GM12878 (cell line): ENCODE measurements around the gene C1QTNF7. TPM values are rescaled to one million over a fixed set of nuclear protein-coding genes. Genes with fewer than 3 reads are reported as not detected.

Experiments
- ATAC-seq: fragments of 200-7000 bp; cut with Tn5 transposase; 3 replicates; pipeline ENCODE4 v1.9.1; 2020; ENCODE audit warnings: mild to moderate bottlenecking, moderate library complexity
- BruUV-seq: library from RNA; stranded (reverse); fragments of 400-500 nt; replicated peaks from 2 replicates; lab custom pipeline; 2021; lab: Mats Ljungman, UMichigan
- CTCF ChIA-PET: fragments of 300-600 bp; sonication (Branson Sonifier 250); formaldehyde crosslinking; extraction: SDS; loops from one replicate; lab custom pipeline; 2021; ENCODE audit warnings: inconsistent platforms; lab: Yijun Ruan, JAX
- POLR2A ChIA-PET: fragments of 350-600 bp; formaldehyde crosslinking; extraction: SDS; loops from one replicate; lab custom pipeline; 2021; ENCODE audit warnings: inconsistent platforms; lab: Charles Lee
- RAD21 ChIA-PET: fragments of 300-600 bp; sonication (Branson Sonifier 250); formaldehyde crosslinking; loops from one replicate; lab custom pipeline; 2023; ENCODE audit warnings: antibody characterized with exemption; ENCODE audit not compliant: unreplicated experiment; lab: Charles Lee
- SMC1A ChIA-PET: fragments of 300-600 bp; sonication (Branson Sonifier 250); formaldehyde crosslinking; loops from one replicate; lab custom pipeline; 2023; ENCODE audit not compliant: unreplicated experiment, uncharacterized antibody; lab: Charles Lee
- DNase-seq: peaks from one replicate; pipeline ENCODE4 v3.0.0-alpha.2; 2011; ENCODE audit warnings: low read depth, low spot score
- FAIRE-seq: peaks from 3 replicates; lab custom pipeline; 2011; peaks lifted over from hg19 to GRCh38; lab: Jason Lieb, UNC
- H2AFZ ChIP-seq: 2 replicates; pipeline ENCODE4 v1.6.0; 2011; ENCODE audit warnings: low read depth, low read length, control low read depth; ENCODE audit not compliant: control insufficient read depth
- H3K27ac ChIP-seq: 2 replicates; pipeline ENCODE4 v1.5.1; 2011; ENCODE audit warnings: control low read depth; ENCODE audit not compliant: control insufficient read depth, insufficient read depth
- H3K27me3 ChIP-seq, 2 experiments: replicated peaks in 1 of 2; 2 replicates each; pipeline versions ENCODE4 v1.6.0 to v1.6.1; 2011; ENCODE audit warnings: low read length in 1 of 2; ENCODE audit not compliant: control insufficient read depth in 2 of 2, insufficient read depth in 2 of 2
- H3K36me3 ChIP-seq, 2 experiments: 2 replicates each; pipeline ENCODE4 v1.5.1; 2011; ENCODE audit warnings: low read length in 1 of 2; ENCODE audit not compliant: control insufficient read depth in 2 of 2, insufficient read depth in 2 of 2
- H3K4me1 ChIP-seq: 2 replicates; pipeline ENCODE4 v1.6.1; 2011; ENCODE audit warnings: mild to moderate bottlenecking, low read length, moderate library complexity, mixed read lengths; ENCODE audit not compliant: control insufficient read depth, insufficient read depth
- H3K4me2 ChIP-seq: 2 replicates; pipeline ENCODE4 v1.6.0; 2011; ENCODE audit warnings: control low read depth; ENCODE audit not compliant: control insufficient read depth, insufficient read depth
- H3K4me3 ChIP-seq: fragments of 200-600 bp; sonication (generic); 2 replicates; pipeline ENCODE4 v1.5.1; 2016
- H3K79me2 ChIP-seq: 2 replicates; pipeline ENCODE4 v1.6.0; 2011; ENCODE audit warnings: low read length; ENCODE audit not compliant: control insufficient read depth, insufficient read depth
- H3K9ac ChIP-seq: 2 replicates; pipeline ENCODE4 v1.8.0; 2011; ENCODE audit warnings: low read length, control low read depth, mixed read lengths; ENCODE audit not compliant: control insufficient read depth, insufficient read depth
- H3K9me3 ChIP-seq: replicated peaks from 3 replicates; pipeline ENCODE4 v1.5.1; 2011; ENCODE audit warnings: mild to moderate bottlenecking, low read length; ENCODE audit not compliant: control insufficient read depth, insufficient read depth
- H4K20me1 ChIP-seq: 2 replicates; pipeline ENCODE4 v1.6.0; 2011; ENCODE audit not compliant: control insufficient read depth, insufficient read depth
- CBX3 ChIP-seq: fragments of 200-600 bp; sonication (generic); IDR thresholded peaks from 2 replicates; pipeline ENCODE4 v1.6.1; 2016; ENCODE audit warnings: low read depth, borderline replicate concordance
- CBX5 ChIP-seq: sonication (generic); IDR thresholded peaks from 2 replicates; pipeline ENCODE4 v1.6.1; 2016; ENCODE audit warnings: low read depth, moderate library complexity, mild to moderate bottlenecking, inconsistent platforms
- FOXK2 ChIP-seq: fragments of 450-650 bp; IDR thresholded peaks from 2 replicates; pipeline ENCODE4 v1.6.1; 2017; ENCODE audit warnings: mild to moderate bottlenecking, moderate library complexity
- HDAC2 ChIP-seq: fragments of 200-600 bp; sonication (generic); IDR thresholded peaks from 2 replicates; pipeline ENCODE4 v1.6.1; 2017
- HDGF ChIP-seq: fragments of 450-650 bp; IDR thresholded peaks from 2 replicates; pipeline ENCODE4 v1.6.1; 2016; ENCODE audit warnings: antibody characterized with exemption
- JUND ChIP-seq: IDR thresholded peaks from 2 replicates; pipeline ENCODE4 v1.6.1; 2012; ENCODE audit warnings: low read depth, mild to moderate bottlenecking, low read length, improper control_type of control experiment, moderate library complexity
- NRF1 ChIP-seq: conservative IDR thresholded peaks from 2 replicates; pipeline ENCODE4 v1.6.1; 2011; ENCODE audit warnings: mild to moderate bottlenecking, low read depth, low read length, improper control_type of control experiment
- RUNX3 ChIP-seq: IDR thresholded peaks from 2 replicates; pipeline ENCODE4 v1.6.1; 2012; ENCODE audit warnings: low read length, inconsistent platforms
- TARDBP ChIP-seq: IDR thresholded peaks from 2 replicates; pipeline ENCODE4 v1.6.1; 2016; ENCODE audit warnings: borderline replicate concordance
- WRNIP1 ChIP-seq: IDR thresholded peaks from 2 replicates; pipeline ENCODE4 v1.6.1; 2011; ENCODE audit warnings: low read depth, low read length, improper control_type of control experiment, borderline replicate concordance
- WGBS: methylation state at CpG from one replicate; pipeline ENCODE4 v1.1.6; 2016; ENCODE audit warnings: low lambda C conversion rate; ENCODE audit not compliant: insufficient replicate concordance, insufficient coverage; ENCODE audit errors: missing lambda C conversion rate; 5-methylcytosine and 5-hydroxymethylcytosine counted together
- in situ Hi-C: fragments of 300-500 bp; cut with MboI; formaldehyde crosslinking; loops from 9 replicates; pipeline ENCODE4 v1.14.3; 2018; ENCODE audit warnings: mixed read lengths
- intact Hi-C: fragments of 100-400 bp; cut with micrococcal nuclease; formaldehyde crosslinking; loops from one replicate; pipeline ENCODE4 v1.14.2; 2022; ENCODE audit not compliant: unreplicated experiment
- polyA plus RNA-seq, 11 experiments: library from polyadenylated mRNA; depleted of rRNA in 4 of 11; unstranded in 6 of 11; stranded (reverse) in 5 of 11; fragments of >200 nt; fragmentation: Nextera tagmentation in 4 of 11; fragmentation: Illumina TruSeq in 1 of 11; extraction: Ambion mirVana in 4 of 11; extraction: Trizol in 1 of 11; gene quantifications; 1 replicate in 1 of 11; 2 replicates in 10 of 11; pipeline versions ENCODE4 v1.2.1 to v1.2.3, GENCODE V29; 2011 to 2016; ENCODE audit warnings: inconsistent platforms in 2 of 11, missing spikeins in 2 of 11, low read depth in 1 of 11
- total RNA-seq, 4 experiments: library from RNA; depleted of rRNA in 3 of 4; stranded (reverse); fragments of >200 nt in 3 of 4; fragmentation: Illumina TruSeq in 1 of 4; extraction: Trizol in 1 of 4; gene quantifications; 2 replicates each; pipeline versions ENCODE4 v1.2.1 to v1.2.3, GENCODE V29; 2013 to 2021
- TF ChIP-seq, protein P1 (sequence below): fragments of 450-650 bp; IDR thresholded peaks from 2 replicates; pipeline ENCODE4 v1.6.1; 2017; ENCODE audit warnings: antibody characterized with exemption, mild to moderate bottlenecking, moderate library complexity
- TF ChIP-seq, protein P2 (sequence below): fragments of 450-650 bp; formaldehyde crosslinking; IDR thresholded peaks from 2 replicates; pipeline ENCODE4 v1.4.0; 2020; ENCODE audit warnings: mild to moderate bottlenecking, moderate library complexity
- TF ChIP-seq, protein P3 (sequence below): IDR thresholded peaks from 2 replicates; pipeline ENCODE4 v1.6.1; 2012; ENCODE audit warnings: low read depth, low read length, improper control_type of control experiment
- TF ChIP-seq, protein P4 (sequence below): fragments of 450-650 bp; IDR thresholded peaks from 2 replicates; pipeline ENCODE4 v1.6.1; 2017; ENCODE audit warnings: borderline replicate concordance

Gene C1QTNF7
- total and polyA plus RNA-seq, 10 of the 15 experiments (the other 5 are each of a cell fraction or from before 2014, with no cell fraction given), result not detected

DNA sequence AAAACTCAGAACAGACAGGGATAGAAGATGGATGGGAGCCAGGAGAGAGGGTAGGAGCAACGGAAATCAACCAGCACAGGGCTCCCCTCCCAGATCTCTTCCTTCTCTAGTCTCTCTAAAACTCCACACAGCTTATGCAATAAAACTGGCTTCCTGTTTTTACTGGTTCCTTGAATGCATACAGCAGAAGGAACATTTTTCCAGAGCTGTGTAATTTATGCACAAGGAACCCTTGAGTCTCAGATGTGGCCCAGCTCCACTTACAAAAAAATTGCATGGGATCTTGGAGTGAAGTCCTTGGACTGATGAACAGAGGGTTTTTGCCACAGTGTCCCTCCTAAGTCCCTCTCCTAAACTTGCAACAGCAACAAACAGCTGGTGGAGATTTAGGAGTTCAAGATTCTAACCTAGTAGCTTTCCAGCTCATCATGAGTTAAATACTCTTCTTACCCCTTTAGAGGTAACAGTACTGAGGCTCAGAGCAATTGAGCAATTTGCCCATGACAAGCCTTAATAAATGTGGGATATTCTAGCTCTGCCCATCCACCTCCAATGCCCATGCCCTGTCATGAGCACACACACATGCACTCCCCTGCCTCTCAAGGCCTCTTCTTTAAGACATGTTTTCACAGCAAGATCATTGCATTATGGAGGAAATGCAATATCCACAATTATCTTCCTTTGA is 23.5 kb downstream of the C1QTNF7 start:
- ChIA-PET SMC1A (interaction anchor here (1.4 kb wide), 1 partner anchor 10 kb away, joined by 4 read pairs; no protein-coding TSS in a partner anchor), CTCF (interaction anchor here (0.7 to 1.1 kb wide), 2 partner anchors 9 to 1548 kb away, joined by 3 read pairs; no protein-coding TSS in a partner anchor), POLR2A (no interaction called here), RAD21 (no interaction called here)
- no peaks in the 10 kb centered on the region for H3K36me3 ChIP-seq
- H3K4me2 ChIP-seq, result no peak overlapping the region
- H3K27ac ChIP-seq, result no peak overlapping the region
- H3K4me1 ChIP-seq, result no peaks in the 10 kb centered on the region
- no peak for DNase-seq
- H2AFZ ChIP-seq, result no peak overlapping the region
- H3K9ac ChIP-seq, result no peak overlapping the region
- 0% methylated on average over 1 of the region's 1 CpG for WGBS
- no peaks in the 10 kb centered on the region for H3K9me3 ChIP-seq
- no peak for ATAC-seq
- no peak overlapping the region for H3K4me3 ChIP-seq
- no peaks in the 10 kb centered on the region for H3K27me3 ChIP-seq
- H4K20me1 ChIP-seq, result no peaks in the 10 kb centered on the region
- H3K79me2 ChIP-seq, result no peaks in the 10 kb centered on the region
- in situ Hi-C loops (loop anchor here (10.0 kb wide), 1 partner anchor 1797 kb away; no protein-coding TSS in a partner anchor), intact Hi-C loops (no loop called here)
- no TSS peak for BruUV-seq
- no peak for FAIRE-seq
- TF ChIP-seq, protein P1, sequence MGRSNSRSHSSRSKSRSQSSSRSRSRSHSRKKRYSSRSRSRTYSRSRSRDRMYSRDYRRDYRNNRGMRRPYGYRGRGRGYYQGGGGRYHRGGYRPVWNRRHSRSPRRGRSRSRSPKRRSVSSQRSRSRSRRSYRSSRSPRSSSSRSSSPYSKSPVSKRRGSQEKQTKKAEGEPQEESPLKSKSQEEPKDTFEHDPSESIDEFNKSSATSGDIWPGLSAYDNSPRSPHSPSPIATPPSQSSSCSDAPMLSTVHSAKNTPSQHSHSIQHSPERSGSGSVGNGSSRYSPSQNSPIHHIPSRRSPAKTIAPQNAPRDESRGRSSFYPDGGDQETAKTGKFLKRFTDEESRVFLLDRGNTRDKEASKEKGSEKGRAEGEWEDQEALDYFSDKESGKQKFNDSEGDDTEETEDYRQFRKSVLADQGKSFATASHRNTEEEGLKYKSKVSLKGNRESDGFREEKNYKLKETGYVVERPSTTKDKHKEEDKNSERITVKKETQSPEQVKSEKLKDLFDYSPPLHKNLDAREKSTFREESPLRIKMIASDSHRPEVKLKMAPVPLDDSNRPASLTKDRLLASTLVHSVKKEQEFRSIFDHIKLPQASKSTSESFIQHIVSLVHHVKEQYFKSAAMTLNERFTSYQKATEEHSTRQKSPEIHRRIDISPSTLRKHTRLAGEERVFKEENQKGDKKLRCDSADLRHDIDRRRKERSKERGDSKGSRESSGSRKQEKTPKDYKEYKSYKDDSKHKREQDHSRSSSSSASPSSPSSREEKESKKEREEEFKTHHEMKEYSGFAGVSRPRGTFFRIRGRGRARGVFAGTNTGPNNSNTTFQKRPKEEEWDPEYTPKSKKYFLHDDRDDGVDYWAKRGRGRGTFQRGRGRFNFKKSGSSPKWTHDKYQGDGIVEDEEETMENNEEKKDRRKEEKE, result no peak
- TF ChIP-seq RUNX3 (no peak), FOXK2 (no peak), TARDBP (no peak), CBX3 (no peak), JUND (no peak), WRNIP1 (no peak), NRF1 (no peak), HDGF (no peak), HDAC2 (no peak), CBX5 (no peak)
- TF ChIP-seq, protein P2, sequence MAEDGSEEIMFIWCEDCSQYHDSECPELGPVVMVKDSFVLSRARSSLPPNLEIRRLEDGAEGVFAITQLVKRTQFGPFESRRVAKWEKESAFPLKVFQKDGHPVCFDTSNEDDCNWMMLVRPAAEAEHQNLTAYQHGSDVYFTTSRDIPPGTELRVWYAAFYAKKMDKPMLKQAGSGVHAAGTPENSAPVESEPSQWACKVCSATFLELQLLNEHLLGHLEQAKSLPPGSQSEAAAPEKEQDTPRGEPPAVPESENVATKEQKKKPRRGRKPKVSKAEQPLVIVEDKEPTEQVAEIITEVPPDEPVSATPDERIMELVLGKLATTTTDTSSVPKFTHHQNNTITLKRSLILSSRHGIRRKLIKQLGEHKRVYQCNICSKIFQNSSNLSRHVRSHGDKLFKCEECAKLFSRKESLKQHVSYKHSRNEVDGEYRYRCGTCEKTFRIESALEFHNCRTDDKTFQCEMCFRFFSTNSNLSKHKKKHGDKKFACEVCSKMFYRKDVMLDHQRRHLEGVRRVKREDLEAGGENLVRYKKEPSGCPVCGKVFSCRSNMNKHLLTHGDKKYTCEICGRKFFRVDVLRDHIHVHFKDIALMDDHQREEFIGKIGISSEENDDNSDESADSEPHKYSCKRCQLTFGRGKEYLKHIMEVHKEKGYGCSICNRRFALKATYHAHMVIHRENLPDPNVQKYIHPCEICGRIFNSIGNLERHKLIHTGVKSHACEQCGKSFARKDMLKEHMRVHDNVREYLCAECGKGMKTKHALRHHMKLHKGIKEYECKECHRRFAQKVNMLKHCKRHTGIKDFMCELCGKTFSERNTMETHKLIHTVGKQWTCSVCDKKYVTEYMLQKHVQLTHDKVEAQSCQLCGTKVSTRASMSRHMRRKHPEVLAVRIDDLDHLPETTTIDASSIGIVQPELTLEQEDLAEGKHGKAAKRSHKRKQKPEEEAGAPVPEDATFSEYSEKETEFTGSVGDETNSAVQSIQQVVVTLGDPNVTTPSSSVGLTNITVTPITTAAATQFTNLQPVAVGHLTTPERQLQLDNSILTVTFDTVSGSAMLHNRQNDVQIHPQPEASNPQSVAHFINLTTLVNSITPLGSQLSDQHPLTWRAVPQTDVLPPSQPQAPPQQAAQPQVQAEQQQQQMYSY, result no peak
- TF ChIP-seq, protein P3, sequence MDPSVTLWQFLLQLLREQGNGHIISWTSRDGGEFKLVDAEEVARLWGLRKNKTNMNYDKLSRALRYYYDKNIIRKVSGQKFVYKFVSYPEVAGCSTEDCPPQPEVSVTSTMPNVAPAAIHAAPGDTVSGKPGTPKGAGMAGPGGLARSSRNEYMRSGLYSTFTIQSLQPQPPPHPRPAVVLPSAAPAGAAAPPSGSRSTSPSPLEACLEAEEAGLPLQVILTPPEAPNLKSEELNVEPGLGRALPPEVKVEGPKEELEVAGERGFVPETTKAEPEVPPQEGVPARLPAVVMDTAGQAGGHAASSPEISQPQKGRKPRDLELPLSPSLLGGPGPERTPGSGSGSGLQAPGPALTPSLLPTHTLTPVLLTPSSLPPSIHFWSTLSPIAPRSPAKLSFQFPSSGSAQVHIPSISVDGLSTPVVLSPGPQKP, result no peak
- TF ChIP-seq, protein P4, sequence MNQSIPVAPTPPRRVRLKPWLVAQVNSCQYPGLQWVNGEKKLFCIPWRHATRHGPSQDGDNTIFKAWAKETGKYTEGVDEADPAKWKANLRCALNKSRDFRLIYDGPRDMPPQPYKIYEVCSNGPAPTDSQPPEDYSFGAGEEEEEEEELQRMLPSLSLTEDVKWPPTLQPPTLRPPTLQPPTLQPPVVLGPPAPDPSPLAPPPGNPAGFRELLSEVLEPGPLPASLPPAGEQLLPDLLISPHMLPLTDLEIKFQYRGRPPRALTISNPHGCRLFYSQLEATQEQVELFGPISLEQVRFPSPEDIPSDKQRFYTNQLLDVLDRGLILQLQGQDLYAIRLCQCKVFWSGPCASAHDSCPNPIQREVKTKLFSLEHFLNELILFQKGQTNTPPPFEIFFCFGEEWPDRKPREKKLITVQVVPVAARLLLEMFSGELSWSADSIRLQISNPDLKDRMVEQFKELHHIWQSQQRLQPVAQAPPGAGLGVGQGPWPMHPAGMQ, result no peak
